OCI-LY3 (cell line): Measurements from ENCODE around the gene CPEB3.

Source experiments
- H2AFZ ChIP-seq: fragments of 200-600, 300-600 bp; shearing (Covaris generic); 2 replicates; pipeline ENCODE4 v1.6.0; 2014; ENCODE audit warnings: antibody characterized with exemption, low read depth, low read length
- H3K27ac ChIP-seq: fragments of 200-600, 300-600 bp; sonication (generic); 2 replicates; pipeline ENCODE4 v1.5.1; 2014; ENCODE audit warnings: mild to moderate bottlenecking, low read length, moderate library complexity, mixed read lengths
- H3K27me3 ChIP-seq: fragments of 200-600, 300-600 bp; sonication (generic); 2 replicates; pipeline ENCODE4 v1.6.1; 2014; ENCODE audit warnings: low read depth, low read length, mixed read lengths
- H3K36me3 ChIP-seq: fragments of 200-600, 300-600 bp; sonication (generic); replicated peaks from 2 replicates; pipeline ENCODE3; 2014; ENCODE audit warnings: low read depth, low read length, mixed read lengths
- H3K4me1 ChIP-seq: fragments of 300-600, 200-600 bp; sonication (generic); 2 replicates; pipeline ENCODE4 v1.6.1; 2014; ENCODE audit warnings: low read length, mixed read lengths
- H3K4me2 ChIP-seq: fragments of 200-600, 300-600 bp; sonication (generic); 2 replicates; pipeline ENCODE4 v1.6.1; 2014; ENCODE audit warnings: low read length, mixed read lengths
- H3K4me3 ChIP-seq: fragments of 300-600, 200-600 bp; sonication (generic); 2 replicates; pipeline ENCODE4 v1.5.1; 2014; ENCODE audit warnings: antibody characterized with exemption, mild to moderate bottlenecking, low read length, moderate library complexity
- H3K79me2 ChIP-seq: fragments of 300-600, 200-600 bp; shearing (Covaris generic); 2 replicates; pipeline ENCODE4 v1.6.1; 2014; ENCODE audit warnings: mild to moderate bottlenecking, low read length, mixed read lengths
- H3K9ac ChIP-seq: fragments of 300-600, 200-600 bp; shearing (Covaris generic); 2 replicates; pipeline ENCODE4 v1.6.0; 2014; ENCODE audit warnings: mild to moderate bottlenecking, low read length, moderate library complexity
- H3K9me3 ChIP-seq: fragments of 200-600, 300-600 bp; shearing (Covaris generic); 2 replicates; pipeline ENCODE4 v1.6.1; 2014; ENCODE audit warnings: low read length, mixed read lengths; ENCODE audit not compliant: insufficient read depth
- H4K20me1 ChIP-seq: fragments of 200-600, 300-600 bp; sonication (generic); 2 replicates; pipeline ENCODE4 v1.6.1; 2016; ENCODE audit warnings: low read length, mixed read lengths; ENCODE audit not compliant: insufficient read depth
- EZH2phosphoT487 ChIP-seq: fragments of 200-600 bp; shearing (Covaris generic); IDR thresholded peaks from 2 replicates; pipeline ENCODE4 v1.6.1; 2018; ENCODE audit warnings: antibody characterized with exemption, mixed run types, low read depth
- TF ChIP-seq, protein P1 (sequence below): fragments of 200-600, 300-600 bp; sonication (generic); IDR thresholded peaks from 2 replicates; pipeline ENCODE4 v1.5.1; 2014; ENCODE audit warnings: antibody characterized with exemption, low read length, low read depth

CPEB3 gene

DNA sequence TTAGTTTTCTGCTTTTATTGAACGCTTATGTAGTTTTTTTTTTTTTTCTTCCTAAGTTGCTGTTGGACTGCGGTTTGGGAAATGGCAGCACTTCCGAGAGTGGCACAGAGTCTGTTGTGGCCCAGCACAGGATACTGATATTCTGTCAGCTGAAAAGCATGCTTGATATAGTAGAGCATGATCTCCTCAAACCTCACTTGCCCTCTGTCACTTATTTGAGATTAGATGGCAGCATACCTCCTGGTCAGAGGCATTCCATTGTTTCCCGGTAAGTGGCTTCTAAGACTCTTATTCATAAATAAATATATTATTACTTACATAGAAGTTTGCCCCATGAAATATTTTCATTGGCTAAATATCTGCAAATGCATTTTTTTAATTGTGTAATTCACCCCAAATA, 266.2 kb downstream of the CPEB3 start:
- H3K27me3 ChIP-seq, result no peaks in the 10 kb centered on the region
- no peaks in the 10 kb centered on the region for H4K20me1 ChIP-seq
- no peak overlapping the region for H3K4me3 ChIP-seq
- H3K79me2 ChIP-seq, result no peaks in the 10 kb centered on the region
- TF ChIP-seq, protein P1, sequence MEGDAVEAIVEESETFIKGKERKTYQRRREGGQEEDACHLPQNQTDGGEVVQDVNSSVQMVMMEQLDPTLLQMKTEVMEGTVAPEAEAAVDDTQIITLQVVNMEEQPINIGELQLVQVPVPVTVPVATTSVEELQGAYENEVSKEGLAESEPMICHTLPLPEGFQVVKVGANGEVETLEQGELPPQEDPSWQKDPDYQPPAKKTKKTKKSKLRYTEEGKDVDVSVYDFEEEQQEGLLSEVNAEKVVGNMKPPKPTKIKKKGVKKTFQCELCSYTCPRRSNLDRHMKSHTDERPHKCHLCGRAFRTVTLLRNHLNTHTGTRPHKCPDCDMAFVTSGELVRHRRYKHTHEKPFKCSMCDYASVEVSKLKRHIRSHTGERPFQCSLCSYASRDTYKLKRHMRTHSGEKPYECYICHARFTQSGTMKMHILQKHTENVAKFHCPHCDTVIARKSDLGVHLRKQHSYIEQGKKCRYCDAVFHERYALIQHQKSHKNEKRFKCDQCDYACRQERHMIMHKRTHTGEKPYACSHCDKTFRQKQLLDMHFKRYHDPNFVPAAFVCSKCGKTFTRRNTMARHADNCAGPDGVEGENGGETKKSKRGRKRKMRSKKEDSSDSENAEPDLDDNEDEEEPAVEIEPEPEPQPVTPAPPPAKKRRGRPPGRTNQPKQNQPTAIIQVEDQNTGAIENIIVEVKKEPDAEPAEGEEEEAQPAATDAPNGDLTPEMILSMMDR, result no peak
- TF ChIP-seq EZH2phosphoT487, result no peak
- peaks cover 37% of the 10 kb centered on the region for H3K36me3 ChIP-seq
- no peak overlapping the region for H2AFZ ChIP-seq
- H3K4me2 ChIP-seq, result no peak overlapping the region
- no peaks in the 10 kb centered on the region for H3K4me1 ChIP-seq
- H3K27ac ChIP-seq, result no peak overlapping the region
- H3K9ac ChIP-seq, result no peak overlapping the region
- H3K9me3 ChIP-seq, result no peaks in the 10 kb centered on the region

DNA sequence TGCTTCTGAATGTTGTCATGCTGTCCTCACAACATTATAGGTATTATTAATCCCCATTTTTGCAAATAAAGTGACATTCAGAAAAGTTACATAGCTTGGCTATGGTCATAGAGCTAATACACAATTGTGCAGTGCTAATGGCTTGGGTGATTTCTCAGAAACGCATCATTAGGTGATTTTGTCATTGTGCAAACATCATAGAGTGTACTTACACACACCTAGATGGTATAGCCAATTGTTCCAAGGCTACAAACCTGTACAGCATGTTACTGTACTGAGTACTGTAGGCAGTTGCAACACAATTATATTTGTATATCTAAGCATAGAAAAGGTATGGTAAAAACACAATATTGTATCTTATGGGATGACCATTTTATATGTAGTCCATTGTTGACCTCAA, 276.3 kb downstream of the CPEB3 start:
- Histone ChIP-seq H3K27ac (no peak overlapping the region), H3K79me2 (no peaks in the 10 kb centered on the region), H3K4me1 (no peaks in the 10 kb centered on the region), H3K9me3 (no peaks in the 10 kb centered on the region), H3K9ac (no peak overlapping the region), H3K4me3 (no peak overlapping the region), H3K4me2 (no peak overlapping the region), H4K20me1 (no peaks in the 10 kb centered on the region), H3K27me3 (no peaks in the 10 kb centered on the region), H2AFZ (no peak overlapping the region), H3K36me3 (peaks cover 40% of the 10 kb centered on the region)
- TF ChIP-seq EZH2phosphoT487, result no peak
- TF ChIP-seq, protein P1, result no peak

DNA sequence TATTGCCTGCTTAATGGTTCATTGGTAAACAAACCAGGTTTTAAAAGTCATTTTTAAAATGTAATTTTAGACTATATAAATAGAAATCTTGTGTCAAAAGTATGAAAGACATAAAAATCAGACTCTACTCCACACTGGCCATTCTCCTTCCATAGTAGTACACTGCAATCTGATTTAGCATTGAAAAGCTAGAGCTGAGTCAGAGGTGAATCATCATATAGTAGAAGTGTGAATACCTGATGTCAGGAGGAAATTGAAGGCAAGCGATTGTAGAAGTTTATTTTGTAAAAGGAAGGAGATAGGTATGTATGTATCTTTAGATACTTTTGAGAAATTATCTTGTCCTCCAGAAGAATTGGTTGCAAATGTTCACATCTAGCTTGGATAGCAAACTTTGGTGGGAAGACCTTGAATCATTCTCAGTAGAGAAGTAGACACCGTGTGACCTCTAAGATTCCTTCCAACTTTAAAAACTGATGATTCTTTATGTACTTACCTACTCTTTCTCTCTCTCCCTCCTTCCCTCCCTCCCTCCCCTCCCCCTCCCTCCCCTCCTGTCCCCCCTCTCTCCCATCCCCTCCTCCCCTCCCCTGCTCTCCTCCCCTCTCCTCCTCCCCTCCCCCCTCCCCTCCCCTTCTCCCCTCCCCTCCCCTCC, 279.2 kb downstream of the CPEB3 start:
- Histone ChIP-seq H3K4me3 (no peak overlapping the region), H3K27ac (no peak overlapping the region), H3K9me3 (no peaks in the 10 kb centered on the region), H2AFZ (no peak overlapping the region), H3K79me2 (no peaks in the 10 kb centered on the region), H3K36me3 (peaks cover 32% of the 10 kb centered on the region), H4K20me1 (no peaks in the 10 kb centered on the region), H3K27me3 (no peaks in the 10 kb centered on the region), H3K4me1 (no peaks in the 10 kb centered on the region), H3K9ac (no peak overlapping the region), H3K4me2 (no peak overlapping the region)
- TF ChIP-seq, protein P1, result no peak
- TF ChIP-seq EZH2phosphoT487, result no peak

DNA sequence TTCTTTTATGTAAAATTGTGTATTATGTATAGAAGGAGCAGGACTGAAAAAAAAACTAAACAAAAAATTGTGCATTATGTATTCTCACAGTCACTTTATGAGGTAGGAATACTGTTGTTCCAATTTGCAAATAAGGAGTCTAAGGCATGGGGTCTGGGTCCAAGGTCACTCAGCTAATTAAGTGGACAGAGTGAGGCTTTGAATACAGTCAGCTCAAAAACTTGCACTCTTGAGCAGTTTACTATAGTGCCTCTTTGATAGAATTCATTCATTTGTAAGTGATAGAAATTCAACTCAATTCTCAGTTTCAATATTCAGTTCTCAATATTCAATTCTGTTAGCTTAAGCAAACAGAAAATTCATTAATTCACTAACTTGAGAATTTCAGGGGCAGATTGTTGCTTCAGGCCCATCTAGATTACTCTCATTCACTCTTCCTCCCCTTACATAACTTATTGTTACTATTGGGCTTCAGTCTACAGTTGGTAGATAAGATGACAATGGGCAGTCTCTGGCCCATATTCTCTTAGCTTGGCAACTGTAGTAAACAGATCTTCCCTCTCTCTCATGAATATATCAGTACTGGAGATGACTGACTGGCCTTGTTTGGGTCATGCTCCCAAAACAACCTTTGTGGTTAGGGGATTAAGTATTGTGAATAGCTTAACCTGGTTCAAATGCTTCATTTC, 280.7 kb downstream of the CPEB3 start:
- H3K9ac ChIP-seq, result no peak overlapping the region
- H3K27me3 ChIP-seq, result no peaks in the 10 kb centered on the region
- H3K27ac ChIP-seq, result no peak overlapping the region
- no peak overlapping the region for H3K4me2 ChIP-seq
- H4K20me1 ChIP-seq, result no peaks in the 10 kb centered on the region
- TF ChIP-seq, protein P1, result no peak
- no peak for TF ChIP-seq EZH2phosphoT487
- H3K4me1 ChIP-seq, result no peaks in the 10 kb centered on the region
- H3K9me3 ChIP-seq, result no peaks in the 10 kb centered on the region
- H3K79me2 ChIP-seq, result no peaks in the 10 kb centered on the region
- peaks cover 28% of the 10 kb centered on the region for H3K36me3 ChIP-seq
- H2AFZ ChIP-seq, result no peak overlapping the region
- no peak overlapping the region for H3K4me3 ChIP-seq
